ELR (cell line): ENCODE data around the gene CLIC5.

Source experiments
- DNase-seq: peaks from one replicate; pipeline ENCODE4 v3.0.0-alpha.2; 2015; ENCODE audit warnings: low read depth

The CLIC5 gene

GRCh38 chr6:45892196-45892595 lies 123.5 kb downstream of the CLIC5 start:
- no peak for DNase-seq

GRCh38 chr6:45886776-45887175 lies 128.9 kb downstream of the CLIC5 start:
- no peak for DNase-seq

GRCh38 chr6:45884336-45884735 lies 131.3 kb downstream of the CLIC5 start:
- no peak for DNase-seq

- DNase-seq = no peak
These were observed 133.0 kb downstream of the CLIC5 start for GRCh38 chr6:45882671-45883070.

- no peak for DNase-seq
These were observed 133.8 kb downstream of the CLIC5 start for GRCh38 chr6:45881705-45882467.

- DNase-seq = no peak
These were observed 135.0 kb downstream of the CLIC5 start for GRCh38 chr6:45880676-45881075.

GRCh38 chr6:45880159-45880558 lies 135.5 kb downstream of the CLIC5 start:
- no peak for DNase-seq

- DNase-seq = no peak
These were observed 137.6 kb downstream of the CLIC5 start for GRCh38 chr6:45877970-45878590.

- DNase-seq = no peak
These were observed 142.8 kb downstream of the CLIC5 start for GRCh38 chr6:45872827-45873365.

- no peak for DNase-seq
These were observed 145.1 kb downstream of the CLIC5 start for GRCh38 chr6:45870531-45870930.

GRCh38 chr6:45864651-45865050 lies 151.0 kb downstream of the CLIC5 start:
- DNase-seq = peak; percentile 78

GRCh38 chr6:45858691-45859090 lies 157.0 kb downstream of the CLIC5 start:
- DNase-seq = no peak

- DNase-seq = no peak
These were observed 157.8 kb downstream of the CLIC5 start for GRCh38 chr6:45857827-45858226.

GRCh38 chr6:45855642-45856394 lies 159.8 kb downstream of the CLIC5 start:
- DNase-seq = no peak

GRCh38 chr6:45854149-45854742 lies 161.4 kb downstream of the CLIC5 start:
- no peak for DNase-seq

GRCh38 chr6:45851034-45851400 lies 164.6 kb downstream of the CLIC5 start:
- DNase-seq = no peak

GRCh38 chr6:45850378-45851033 lies 165.2 kb downstream of the CLIC5 start:
- DNase-seq = no peak

GRCh38 chr6:45845567-45845966 lies 170.1 kb downstream of the CLIC5 start:
- peak; percentile 53 for DNase-seq

GRCh38 chr6:45844986-45845385 lies 170.7 kb downstream of the CLIC5 start:
- DNase-seq = no peak

GRCh38 chr6:45843848-45844521 lies 171.7 kb downstream of the CLIC5 start:
- DNase-seq = no peak

GRCh38 chr6:45841062-45841461 lies 174.6 kb downstream of the CLIC5 start:
- no peak for DNase-seq
